GM12864 (cell line): ENCODE results near the gene ATG13.

Experiments used
- DNase-seq: peaks from one replicate; pipeline ENCODE4 v3.0.0-alpha.2; 2011; ENCODE audit warnings: low read depth
- H3K4me3 ChIP-seq: 2 replicates; pipeline ENCODE4 v1.5.1; 2011; ENCODE audit warnings: mild to moderate bottlenecking, low read depth, low read length, control low read depth
- TF ChIP-seq, protein P1 (sequence below): IDR thresholded peaks from 2 replicates; pipeline ENCODE4 v1.5.1; 2011; ENCODE audit warnings: low read depth, mild to moderate bottlenecking, moderate library complexity, low read length, control low read depth, inconsistent platforms; ENCODE audit errors: missing control alignments

The ATG13 gene

GRCh38 chr11:46677991-46678740 lies 60.8 kb downstream of the ATG13 start:
- no peak overlapping the region for H3K4me3 ChIP-seq
- DNase-seq, result no peak

DNA sequence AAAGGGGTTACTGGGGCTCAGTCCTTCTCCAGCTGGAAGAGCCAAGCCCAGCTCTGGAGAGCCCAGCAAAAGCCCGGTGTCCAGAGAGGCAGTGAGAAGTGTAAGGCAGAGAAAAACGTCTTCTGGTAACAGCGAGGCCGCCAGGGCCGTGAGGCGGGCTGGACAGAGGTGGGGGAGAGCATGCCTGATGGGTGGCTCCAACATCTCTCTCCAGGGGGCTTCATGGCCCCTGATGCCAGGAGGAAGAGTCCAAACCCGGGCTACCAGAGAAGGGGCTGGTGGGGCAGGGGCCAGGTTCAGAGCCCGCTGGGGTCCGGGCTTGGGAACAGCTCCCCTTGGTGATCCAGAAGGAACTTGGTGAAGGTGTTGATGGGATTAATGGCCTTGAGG lies 61.4 kb downstream of the ATG13 start:
- TF ChIP-seq, protein P1, sequence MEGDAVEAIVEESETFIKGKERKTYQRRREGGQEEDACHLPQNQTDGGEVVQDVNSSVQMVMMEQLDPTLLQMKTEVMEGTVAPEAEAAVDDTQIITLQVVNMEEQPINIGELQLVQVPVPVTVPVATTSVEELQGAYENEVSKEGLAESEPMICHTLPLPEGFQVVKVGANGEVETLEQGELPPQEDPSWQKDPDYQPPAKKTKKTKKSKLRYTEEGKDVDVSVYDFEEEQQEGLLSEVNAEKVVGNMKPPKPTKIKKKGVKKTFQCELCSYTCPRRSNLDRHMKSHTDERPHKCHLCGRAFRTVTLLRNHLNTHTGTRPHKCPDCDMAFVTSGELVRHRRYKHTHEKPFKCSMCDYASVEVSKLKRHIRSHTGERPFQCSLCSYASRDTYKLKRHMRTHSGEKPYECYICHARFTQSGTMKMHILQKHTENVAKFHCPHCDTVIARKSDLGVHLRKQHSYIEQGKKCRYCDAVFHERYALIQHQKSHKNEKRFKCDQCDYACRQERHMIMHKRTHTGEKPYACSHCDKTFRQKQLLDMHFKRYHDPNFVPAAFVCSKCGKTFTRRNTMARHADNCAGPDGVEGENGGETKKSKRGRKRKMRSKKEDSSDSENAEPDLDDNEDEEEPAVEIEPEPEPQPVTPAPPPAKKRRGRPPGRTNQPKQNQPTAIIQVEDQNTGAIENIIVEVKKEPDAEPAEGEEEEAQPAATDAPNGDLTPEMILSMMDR, result no peak
- no peak overlapping the region for H3K4me3 ChIP-seq
- no peak for DNase-seq

More at GRCh38 chr11:46677991-46678740, 60.8 kb downstream of the ATG13 start:
- TF ChIP-seq, protein P1, result no peak

- H3K4me3 ChIP-seq, result no peak overlapping the region
- no peak for DNase-seq
Observed at GRCh38 chr11:46679241-46680163, 62.1 kb downstream of the ATG13 start.

DNA sequence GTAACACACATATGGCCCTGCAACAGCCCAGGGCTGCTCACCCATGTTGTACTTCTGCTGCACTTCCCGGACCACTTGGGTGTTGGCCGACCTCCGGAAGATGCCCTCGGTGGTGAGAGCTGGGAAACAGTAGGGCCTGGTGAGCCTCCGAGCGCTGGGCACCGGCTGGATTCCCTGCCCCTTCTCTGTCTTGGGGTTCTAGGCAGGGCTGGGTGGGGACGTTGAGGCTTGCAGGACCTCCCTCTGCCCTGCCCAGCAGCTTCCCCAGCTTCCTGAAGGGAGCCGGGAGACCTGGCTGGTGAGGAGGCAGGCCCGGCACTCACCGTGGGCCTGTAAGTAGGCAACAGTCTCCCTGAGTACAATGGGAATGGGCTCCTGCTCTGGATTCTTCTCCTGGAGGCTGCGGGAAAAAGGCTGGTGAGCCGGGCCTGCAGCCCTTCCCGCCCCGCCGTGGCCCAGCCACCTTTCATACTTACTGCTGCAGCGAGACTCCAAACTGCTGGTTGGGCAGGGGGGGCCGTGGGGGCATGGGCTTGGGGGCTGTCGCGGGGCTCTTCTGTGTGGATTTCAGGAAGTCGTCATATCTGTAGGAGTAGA lies 62.9 kb downstream of the ATG13 start:
- TF ChIP-seq, protein P1, result no peak
- DNase-seq, result no peak
- no peak overlapping the region for H3K4me3 ChIP-seq

More at GRCh38 chr11:46679241-46680163, 62.1 kb downstream of the ATG13 start:
- TF ChIP-seq, protein P1, result no peak

DNA sequence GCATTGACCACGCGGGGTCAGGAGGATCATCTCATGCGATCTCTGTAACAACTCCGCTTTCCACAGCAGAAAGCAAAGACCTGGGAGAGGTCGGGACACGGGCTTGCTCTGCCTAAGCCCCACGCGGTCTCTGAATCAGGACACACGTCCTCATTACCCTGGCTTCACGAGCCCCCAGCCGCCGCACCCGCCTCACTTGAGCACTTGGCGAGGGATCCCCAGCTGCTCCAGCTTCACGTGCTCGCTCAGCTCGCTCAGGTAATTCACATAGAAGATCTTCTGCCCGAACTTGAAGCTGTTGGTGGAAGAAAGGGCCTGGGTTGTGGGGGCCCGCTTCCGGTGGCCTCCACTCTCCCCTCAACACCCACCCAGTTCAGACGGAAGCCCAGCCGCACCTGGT lies 63.5 kb downstream of the ATG13 start:
- TF ChIP-seq, protein P1, result no peak
- DNase-seq, result no peak
- no peak overlapping the region for H3K4me3 ChIP-seq

DNA sequence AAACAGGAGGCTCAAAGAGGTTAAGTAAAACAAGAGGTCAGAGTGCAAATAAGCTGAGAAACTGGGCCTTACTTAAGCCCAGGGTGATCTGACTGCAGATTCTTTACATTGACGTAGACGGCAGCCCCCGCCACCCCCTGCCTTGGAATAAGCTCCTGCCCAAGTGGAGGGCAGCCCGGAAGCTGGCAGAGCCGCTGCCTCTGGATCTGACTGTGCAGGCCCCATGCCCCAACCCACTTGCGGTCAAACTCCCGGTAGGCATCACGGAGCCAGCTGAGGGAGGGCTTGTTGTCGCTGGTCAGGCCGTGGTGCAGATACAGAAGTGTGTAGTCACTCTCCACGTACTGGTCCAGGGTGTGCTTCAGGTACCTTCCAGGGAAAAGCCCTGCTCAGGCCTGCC lies 64.5 kb downstream of the ATG13 start:
- no peak for DNase-seq
- TF ChIP-seq, protein P1, result no peak
- no peak overlapping the region for H3K4me3 ChIP-seq
